22Rv1 (cell line): ENCODE measurements around the gene CCL20.

Experiments used
- H3K27ac ChIP-seq: fragments of 450-650 bp; 2 replicates; pipeline ENCODE4 v1.5.1; 2017
- CTCF ChIP-seq: fragments of 450-650 bp; IDR thresholded peaks from 2 replicates; pipeline ENCODE4 v1.5.1; 2017; ENCODE audit warnings: mild to moderate bottlenecking
- ZFX ChIP-seq: fragments of 450-650 bp; IDR thresholded peaks from 2 replicates; pipeline ENCODE4 v1.6.1; 2017; ENCODE audit warnings: antibody characterized with exemption, borderline replicate concordance

Gene CCL20

GRCh38 chr2:227804975-227805374 lies 8.7 kb upstream of the CCL20 start:
- TF ChIP-seq CTCF (no peak), ZFX (no peak)
- no peak overlapping the region for H3K27ac ChIP-seq

- no peak overlapping the region for H3K27ac ChIP-seq
- TF ChIP-seq ZFX, result no peak
- no peak for TF ChIP-seq CTCF
Observed at GRCh38 chr2:227805578-227805977, 8.1 kb upstream of the CCL20 start.

- no peak overlapping the region for H3K27ac ChIP-seq
- TF ChIP-seq CTCF (no peak), ZFX (no peak)
Observed at GRCh38 chr2:227808936-227809335, 4.7 kb upstream of the CCL20 start.

- TF ChIP-seq CTCF, result no peak
- H3K27ac ChIP-seq, result no peak overlapping the region
Observed at GRCh38 chr2:227812001-227812400, 1.6 kb upstream of the CCL20 start.

GRCh38 chr2:227813229-227813561 lies 447 bp upstream of the CCL20 start:
- TF ChIP-seq CTCF (no peak), ZFX (no peak)
- no peak overlapping the region for H3K27ac ChIP-seq

GRCh38 chr2:227815066-227815465 lies 1.4 kb downstream of the CCL20 start:
- H3K27ac ChIP-seq, result no peak overlapping the region
- TF ChIP-seq CTCF (no peak), ZFX (no peak)

- no peak overlapping the region for H3K27ac ChIP-seq
- TF ChIP-seq CTCF, result no peak
- TF ChIP-seq ZFX, result no peak
Observed at GRCh38 chr2:227816507-227817294, 3.1 kb downstream of the CCL20 start.
